CD4-positive, alpha-beta T cell treated with Interleukin-4 for 1 hour (primary cell): ENCODE data around the gene SMO.
"Not testable (repeated sequence)": the region's sequence is repeated elsewhere in the genome, so short reads cannot be mapped to it uniquely, and the experiment has no call there.

Experiments used
- DNase-seq, 2 donors: peaks; one replicate each; pipeline ENCODE4 v3.0.0-alpha.2; 2020 to 2022

SMO gene

DNA sequence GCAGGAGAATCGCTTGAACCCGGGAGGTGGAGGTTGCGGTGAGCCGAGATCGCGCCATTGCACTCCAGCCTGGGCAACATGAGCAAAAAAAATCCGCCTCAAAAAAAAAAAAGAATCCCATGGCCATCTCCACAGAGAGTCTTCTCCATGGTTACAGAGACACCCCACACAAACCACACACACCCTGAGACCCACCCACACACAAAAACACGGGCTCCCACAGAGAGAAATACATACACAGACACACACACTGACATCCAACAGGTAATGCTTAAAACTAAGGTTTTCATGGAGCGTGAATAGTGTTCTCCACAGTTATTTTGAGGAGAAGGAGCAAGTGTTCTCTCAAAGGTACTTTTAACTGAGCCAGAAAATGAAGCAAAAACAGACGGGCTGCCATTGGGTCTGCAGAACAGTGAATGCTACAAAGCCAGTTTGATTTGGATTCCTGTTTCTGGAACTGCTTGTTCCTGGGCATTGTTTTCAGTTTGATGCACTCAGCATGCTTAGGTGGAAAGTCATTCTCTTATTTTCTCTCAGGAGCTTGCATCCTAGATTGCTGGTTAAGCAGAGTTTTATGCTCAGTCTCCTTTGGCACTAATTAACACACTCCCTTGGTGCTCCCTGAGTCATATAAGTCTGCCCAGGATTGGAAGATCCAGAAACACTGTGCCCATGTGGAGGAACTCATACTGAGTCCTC lies 51.8 kb downstream of the SMO start:
- no peak for DNase-seq

DNA sequence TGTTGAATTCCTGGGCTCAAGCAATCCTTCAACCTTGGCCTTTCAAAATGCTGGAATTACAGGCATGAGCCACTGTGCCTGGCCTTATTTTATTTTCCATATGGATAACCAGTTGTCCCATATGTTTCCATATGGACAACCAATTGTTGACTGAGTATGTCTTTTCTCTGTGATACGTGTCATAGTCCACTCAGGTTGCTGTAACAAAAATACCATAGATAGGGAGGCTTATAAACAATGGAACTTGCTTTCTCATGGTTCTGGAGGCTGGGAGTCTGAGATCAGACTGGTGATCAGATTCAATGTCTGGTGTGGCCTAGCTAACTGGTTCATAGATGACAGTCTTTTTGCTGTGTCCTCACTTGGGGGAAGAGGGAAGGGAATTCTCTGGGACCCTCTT lies 55.8 kb downstream of the SMO start:
- no peak for DNase-seq

DNA sequence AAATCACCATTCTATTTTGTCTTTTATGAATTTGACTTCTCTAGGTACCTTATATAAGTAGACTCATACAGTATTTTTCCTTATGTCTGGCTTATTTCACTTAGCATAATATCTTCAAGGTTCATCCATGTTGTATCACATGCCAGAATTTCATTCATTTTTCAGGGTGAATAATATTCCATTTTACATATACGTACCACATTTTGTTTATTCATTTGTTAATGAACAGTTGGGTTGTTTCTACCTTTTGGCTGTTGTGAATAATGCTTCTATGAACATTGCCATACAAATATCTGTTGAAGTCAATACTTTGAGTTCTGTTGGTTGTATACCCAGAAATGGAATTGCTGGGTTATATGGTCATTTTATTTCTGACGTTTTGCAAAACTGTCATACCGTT lies 57.1 kb downstream of the SMO start:
- DNase-seq, result no peak

DNA sequence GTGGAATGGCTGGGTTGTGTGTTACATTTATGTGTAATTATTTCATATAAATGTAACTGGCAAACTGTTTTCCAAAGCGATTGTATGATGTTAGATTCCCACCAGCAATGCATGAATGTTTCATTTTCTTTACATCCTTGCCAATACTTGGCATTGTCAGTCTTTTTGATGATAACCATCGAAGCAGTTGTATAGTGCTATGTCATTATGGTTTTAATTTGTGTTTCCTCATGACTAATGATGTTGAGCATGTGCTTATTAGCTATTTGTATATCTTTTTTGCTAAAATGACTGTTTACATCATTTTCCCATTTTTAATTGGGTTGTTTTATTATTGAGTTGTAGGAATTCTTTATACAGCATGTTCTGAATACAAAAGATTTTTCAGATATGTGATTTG lies 58.7 kb downstream of the SMO start:
- DNase-seq, result no peak

DNA sequence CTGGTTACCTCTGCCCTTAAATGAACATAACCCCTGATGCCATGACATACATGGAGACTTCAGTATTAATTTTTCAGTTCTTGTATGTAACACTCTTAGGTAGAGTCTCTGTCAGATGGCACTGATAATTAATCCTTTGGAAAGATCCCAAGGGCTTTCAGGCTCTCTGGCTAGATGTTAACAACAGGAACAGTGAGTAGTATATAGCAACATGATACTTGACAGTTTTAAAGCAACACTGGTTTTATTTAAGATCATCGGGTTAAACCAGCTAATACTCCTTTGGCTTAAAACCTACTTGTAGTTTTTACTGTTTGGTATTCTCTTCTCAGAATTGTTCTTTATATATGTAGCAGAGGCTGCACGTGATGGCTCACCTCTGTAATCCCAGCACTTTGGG lies 63.7 kb downstream of the SMO start:
- no peak for DNase-seq

DNA sequence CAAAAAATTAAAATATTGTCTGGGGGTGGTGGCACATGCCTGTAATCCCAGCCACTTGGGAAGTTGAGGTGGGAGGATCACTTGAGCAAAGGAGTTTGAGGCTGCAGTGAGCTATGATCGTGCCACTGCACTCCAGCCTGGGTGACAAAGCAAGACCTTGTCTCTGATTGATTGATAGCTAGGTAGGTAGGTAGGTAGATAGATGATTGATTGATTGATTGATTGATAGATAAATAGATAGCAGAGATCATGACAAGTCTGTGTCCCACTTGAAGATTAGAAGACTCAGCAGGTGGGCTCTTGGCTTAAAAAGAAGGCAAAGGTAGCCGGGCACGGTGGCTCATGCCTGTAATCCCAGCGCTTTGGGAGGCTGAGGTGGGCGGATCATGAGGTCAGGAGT lies 64.2 kb downstream of the SMO start:
- DNase-seq, result not testable (repeated sequence)

DNA sequence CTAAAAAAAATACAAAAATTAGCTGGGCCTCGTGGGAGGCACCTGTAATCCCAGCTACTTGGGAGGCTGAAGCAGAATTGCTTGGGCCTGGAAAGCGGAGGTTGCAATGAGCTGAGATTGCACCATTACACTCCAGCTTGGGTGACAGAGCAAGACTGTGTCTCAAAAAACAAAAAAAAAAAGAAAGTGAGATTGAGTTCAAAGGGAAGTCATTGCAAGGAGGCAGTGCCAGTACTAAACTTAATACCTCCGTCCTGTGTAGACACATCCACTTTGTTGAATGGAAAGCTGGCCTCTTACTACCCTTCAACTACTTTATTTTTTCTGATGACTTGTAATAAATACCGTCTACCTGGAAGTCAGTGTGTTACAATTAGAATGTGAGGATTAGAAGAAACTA lies 67.4 kb downstream of the SMO start:
- no peak for DNase-seq

DNA sequence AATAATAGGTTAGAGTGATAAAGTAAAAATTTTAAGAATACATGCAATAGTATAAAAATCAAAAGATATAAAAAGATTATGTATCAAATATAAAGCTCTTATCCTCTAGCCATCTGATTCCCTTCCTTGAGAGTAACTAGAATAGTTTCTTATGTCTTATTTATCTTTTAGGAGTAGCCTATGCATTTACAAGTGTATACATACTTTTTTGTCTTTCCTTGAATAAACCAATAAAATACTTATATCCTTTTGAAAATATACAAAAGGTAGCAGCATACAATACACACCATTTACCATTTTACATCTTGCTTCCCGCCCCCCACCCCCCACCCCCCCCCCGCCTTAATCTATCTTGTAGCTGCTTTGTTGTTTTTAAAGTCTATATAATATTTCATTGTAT lies 67.8 kb downstream of the SMO start:
- no peak for DNase-seq

DNA sequence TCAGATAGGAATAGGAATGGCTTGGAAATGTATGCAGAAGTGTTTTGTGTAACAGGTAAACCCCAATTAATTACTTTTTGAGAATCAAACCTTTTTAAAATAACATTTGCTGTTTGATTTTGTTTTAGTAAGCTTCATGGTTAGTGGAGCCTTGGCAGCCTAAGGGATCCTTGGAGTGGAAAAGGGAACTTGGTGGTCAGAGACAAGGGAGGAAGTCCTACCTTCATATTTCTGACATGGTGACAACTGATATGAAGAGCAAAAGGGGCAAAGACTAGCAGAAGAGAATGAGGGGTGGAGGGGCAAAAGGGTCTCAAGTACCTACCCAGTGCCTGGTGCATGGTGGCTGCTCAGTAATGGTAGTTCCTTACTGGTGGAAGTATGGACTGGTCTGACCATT lies 68.7 kb downstream of the SMO start:
- DNase-seq, result no peak

DNA sequence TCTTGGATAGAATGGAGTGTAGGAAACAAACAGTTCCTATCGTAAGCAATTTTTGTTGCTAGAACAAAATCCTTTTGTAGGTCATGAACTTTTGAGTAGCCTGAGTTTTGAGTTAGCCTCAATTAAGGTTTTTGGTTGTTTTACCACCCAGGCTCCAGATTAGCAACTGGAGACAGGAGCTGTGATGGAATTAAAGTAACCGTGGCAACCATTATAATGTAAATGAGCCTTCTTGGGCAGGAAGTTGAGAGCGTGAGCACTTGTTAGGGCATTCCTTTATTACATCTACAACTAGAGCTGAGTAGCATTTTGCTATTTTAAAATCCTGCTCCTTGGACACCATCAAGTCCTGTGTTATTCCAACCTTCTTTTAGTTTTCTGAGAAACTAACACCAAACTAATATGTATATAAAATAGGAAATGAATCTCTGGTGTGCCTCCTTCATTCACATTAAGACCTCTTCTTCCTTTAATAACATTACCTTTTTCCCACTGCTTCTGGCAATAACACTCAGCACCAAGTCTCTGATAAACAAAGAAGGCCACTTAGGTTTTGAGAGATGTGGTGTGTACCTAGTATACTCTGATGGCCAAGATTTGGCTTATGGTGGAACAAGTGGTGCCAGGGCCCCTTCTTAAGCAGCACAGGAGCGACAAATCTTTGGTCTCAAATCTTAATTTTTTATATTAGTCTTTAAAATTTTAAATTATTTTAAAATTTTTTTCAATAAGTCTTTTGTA lies 70.4 kb downstream of the SMO start:
- peak in 1 of 2 donors; percentile 17 for DNase-seq

DNA sequence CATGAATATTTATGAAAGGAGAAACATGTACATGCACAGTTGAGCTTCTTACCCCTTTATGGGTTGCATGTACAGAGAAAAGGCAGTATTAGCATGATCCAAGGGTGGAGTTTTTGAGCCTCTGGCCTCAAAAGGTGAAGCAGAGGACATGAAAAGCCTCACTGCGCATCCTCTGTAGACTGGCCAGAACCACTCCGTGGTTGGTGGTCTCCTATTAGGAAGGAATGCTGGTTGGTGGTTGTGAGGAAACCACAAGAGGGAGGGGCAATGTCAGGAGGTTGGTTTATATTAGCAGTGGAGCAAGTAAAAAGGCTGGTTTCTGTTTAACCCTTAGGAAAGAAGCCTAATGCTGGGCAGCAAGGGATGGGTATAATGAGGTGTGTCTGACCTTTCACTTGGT lies 73.9 kb downstream of the SMO start:
- peak in 1 of 2 donors; percentile 30 for DNase-seq
